GM18867 (cell line): Measurements from ENCODE around the gene CSN2.
"Not testable (repeated sequence)": the region's sequence is repeated elsewhere in the genome, so short reads cannot be mapped to it uniquely, and the experiment has no call there.

Experiments
- ATAC-seq: cut with Tn5 transposase; IDR thresholded peaks from one replicate; pipeline ENCODE4 v1.9.1; 2021; ENCODE audit warnings: mild to moderate bottlenecking, moderate library complexity; ENCODE audit not compliant: unreplicated experiment

Gene CSN2

GRCh38 chr4:69965628-69966027 is at the start of gene CSN2:
CSN2 (minus strand) TSS chr4:69965728; CDS start chr4:69960995, 4,733 bp downstream.
- no peak for ATAC-seq

- ATAC-seq: no peak
These were observed 43.2 kb upstream of the CSN2 start for GRCh38 chr4:70008771-70009170.

GRCh38 chr4:70002507-70002906 is 37.0 kb upstream of the CSN2 start:
- no peak for ATAC-seq

- ATAC-seq: no peak
These were observed 35.2 kb upstream of the CSN2 start for GRCh38 chr4:70000711-70001110.

- ATAC-seq: peak; percentile 54
These were observed 33.9 kb upstream of the CSN2 start for GRCh38 chr4:69999420-69999819.

DNA sequence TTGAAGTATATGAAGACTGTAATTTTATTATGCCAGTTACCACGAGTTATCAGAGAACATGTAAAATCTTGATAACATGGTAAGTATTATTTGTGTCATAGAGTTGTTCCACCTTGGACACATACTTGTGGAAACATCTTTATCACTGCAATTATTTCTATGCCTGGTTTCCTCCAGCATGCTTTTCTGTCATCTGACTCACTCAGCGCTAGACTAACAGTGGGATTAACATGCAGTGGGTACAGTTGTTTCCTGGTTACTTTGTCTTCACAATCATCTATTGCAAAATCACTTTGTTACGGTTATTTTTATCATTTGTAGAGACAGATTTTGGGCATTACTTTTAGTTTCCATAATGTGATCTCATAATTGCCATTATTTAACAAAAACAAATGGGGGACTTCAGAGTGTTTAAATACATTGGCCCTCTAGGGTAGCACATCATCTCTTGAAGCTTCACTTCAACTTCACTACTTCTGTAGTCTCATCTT is 30.0 kb upstream of the CSN2 start, which contains the start of gene STATH:
TSS of gene STATH (plus strand) at position 441 of the 491 bp plus-strand sequence. CDS start 2,472 bp downstream, outside the sequence.
- ATAC-seq: no peak

DNA sequence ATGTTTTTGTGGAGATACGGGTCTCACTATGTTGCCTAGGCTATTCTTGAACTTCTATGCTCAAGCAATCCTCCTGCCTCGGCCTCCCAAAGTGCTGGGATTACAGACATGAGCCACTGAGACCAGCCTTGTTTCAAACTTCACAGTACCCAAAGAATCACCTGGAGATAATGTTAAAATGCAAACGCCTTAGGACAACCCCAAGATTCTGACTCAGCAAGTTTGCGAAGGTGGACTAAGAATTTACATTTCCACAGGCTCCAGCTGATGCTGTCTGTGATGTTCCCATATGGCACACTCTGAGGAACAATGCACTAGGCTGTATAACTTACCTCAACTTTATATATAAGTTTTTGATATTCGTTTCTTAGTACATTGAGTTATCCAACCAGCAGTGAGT is 29.3 kb upstream of the CSN2 start:
- no peak for ATAC-seq

DNA sequence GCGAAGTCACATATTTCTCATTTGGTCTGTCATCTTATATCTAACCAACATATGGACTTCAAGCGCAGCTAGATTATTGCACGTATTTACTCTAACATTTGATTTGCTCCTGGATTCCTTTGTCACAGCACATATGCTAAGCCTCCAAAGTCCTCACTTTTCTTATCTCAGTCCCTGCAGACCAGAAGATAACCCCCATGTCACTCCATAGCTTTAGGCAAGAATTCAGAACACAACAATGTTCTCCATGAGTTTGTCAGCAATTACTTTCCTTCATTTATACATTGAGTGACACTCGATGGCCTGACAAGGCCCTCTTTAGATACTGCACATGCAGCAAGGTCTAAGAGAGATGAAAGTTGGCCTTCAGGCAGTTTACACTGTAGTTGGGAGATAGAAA is 25.5 kb upstream of the CSN2 start:
- ATAC-seq: no peak

GRCh38 chr4:69986663-69987062 is 21.1 kb upstream of the CSN2 start:
- ATAC-seq: no peak

DNA sequence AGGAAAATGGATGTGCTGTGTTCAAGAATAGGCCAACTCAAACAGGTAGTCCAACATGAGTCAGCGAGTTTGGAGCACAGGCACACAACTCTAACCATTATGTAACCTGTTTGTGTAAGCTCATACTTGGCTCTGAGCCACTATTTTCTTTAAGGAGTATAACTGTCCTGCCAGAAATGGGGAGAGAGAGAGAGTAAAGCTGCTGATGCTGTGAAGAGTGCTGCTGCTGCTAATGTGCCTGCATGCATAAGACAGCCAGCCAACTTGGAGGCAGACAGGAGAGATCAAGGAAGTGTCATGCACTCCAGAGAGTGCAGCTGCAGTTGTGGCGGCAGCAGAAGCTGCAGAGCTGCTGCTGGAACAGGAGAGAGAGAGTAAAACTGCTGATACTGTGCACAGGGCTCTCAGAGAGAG is 18.5 kb upstream of the CSN2 start:
- ATAC-seq: peak; percentile 72

DNA sequence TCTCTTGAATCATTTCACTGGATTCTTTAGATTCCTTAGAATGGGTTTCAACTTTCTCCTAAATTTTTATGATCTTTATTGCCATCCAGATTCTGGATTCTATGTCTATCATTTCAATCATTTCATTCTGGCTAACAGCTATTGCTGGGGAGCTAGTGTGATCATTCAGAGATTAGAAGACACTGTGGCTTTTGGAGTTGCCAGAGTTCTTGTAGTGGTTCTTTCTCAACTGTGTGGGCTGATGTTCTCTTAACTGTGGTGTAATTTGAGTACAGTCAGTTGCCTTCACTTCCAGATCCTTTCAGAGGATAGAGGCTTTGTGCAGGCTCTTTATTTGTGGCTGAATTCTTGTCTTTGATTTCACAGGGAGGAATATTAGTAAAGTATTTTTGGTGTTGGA is 12.1 kb upstream of the CSN2 start:
- ATAC-seq: no peak

DNA sequence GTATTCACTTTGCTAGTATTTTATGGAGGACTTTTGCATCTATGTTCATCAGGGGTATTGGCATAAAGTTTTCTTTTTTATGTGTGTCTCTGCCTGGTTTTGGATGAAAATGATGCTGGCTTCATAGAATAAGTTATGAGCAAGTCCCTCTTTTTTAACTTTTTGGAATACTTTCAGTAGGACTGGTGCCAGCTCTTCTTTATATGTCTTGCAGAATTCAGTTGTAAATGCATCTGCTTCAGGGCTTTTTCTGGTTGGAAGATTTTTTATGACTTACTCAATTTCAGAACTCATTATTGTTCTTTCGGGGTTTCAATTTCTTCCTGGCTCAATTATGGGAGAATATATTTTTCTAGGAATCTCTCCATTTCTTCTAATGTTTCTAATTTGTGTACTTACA is 9.1 kb upstream of the CSN2 start:
- ATAC-seq: no peak

DNA sequence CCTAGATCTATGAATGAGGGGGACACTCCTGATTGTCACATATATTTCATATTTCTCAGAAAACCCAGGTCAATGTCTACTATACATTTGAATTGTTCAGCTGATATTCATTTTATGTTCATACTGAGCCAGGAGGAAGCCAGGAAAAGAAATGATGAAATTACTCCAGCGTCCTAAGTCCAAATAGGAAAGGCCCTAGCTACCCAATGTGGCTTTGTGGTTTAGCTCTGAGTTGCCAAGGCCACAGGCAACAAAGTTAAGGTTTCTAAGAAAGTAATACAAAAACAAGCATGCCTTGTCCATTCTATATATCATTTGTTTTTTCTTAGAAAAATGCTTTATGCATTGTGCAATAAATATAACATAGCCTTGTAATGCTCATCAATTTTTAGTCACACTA is 4.5 kb upstream of the CSN2 start:
- ATAC-seq: no peak

- no peak for ATAC-seq
These were observed 8.3 kb downstream of the CSN2 start for GRCh38 chr4:69957209-69957608.

DNA sequence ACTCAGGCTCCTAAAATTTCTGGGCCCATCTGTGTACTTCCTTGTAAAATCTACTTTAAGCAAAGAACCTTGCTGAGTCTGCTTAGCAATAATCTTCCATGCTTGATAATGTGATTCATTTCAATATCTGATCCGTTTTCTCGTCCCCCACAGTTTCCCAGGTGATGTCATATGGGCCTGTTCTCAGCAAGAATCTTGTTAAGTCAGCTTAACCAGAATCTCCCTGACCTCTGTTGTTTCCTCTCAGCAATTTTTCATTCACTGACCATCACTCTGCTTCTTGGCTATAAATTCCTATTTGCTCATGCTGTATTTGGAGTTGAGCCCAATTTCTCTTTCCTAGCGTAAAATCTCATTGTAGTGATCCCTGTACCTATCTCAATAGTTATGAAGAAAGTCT is 13.9 kb downstream of the CSN2 start:
- ATAC-seq: no peak

- ATAC-seq: no peak
These were observed 29.0 kb downstream of the CSN2 start for GRCh38 chr4:69936566-69936965.

DNA sequence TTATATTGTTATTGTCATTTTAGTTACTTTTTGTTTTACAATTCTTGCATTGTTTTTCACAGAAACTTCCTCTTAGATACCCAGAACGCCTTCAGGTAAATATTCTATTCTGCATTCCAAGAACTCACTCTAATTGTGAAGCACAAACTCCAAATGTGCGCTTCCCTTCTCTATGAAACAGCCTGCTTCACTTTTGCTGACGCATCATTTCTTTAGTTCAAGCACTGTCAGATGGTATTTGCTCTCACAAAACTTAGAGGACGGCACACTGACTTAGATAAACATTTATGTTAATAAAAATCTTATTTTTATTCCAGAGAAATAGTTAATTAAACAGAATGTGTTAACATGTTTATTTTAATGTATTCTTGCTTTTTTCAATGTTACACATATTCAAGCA is 31.4 kb downstream of the CSN2 start:
- ATAC-seq: no peak

DNA sequence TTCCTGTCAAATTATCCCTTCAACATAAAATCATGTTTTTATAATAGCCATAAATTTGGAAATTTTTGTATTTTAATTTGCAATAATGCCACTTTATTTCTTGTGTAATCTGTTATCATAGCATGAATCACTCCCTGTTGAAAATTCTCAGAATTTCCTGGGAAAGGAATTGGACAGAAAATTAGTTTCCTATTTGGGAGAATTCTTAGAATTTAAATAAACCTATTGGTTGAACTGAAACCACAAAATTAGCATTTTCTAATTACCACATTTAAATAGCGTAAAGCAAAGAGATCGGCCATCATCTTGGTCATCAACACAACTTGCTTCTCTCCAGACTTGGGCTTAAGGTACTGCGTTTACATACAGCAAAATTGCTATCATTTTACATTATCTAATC is 34.8 kb downstream of the CSN2 start, which contains the start of gene CSN1S1:
TSS of gene CSN1S1 (plus strand) at position 301 of the 400 bp plus-strand sequence. CDS start 1,488 bp downstream, outside the sequence.
- ATAC-seq: no peak

- not testable (repeated sequence) for ATAC-seq
These were observed 41.6 kb downstream of the CSN2 start for GRCh38 chr4:69923782-69924410.

- no peak for ATAC-seq
These were observed 44.7 kb downstream of the CSN2 start for GRCh38 chr4:69920874-69921273.

DNA sequence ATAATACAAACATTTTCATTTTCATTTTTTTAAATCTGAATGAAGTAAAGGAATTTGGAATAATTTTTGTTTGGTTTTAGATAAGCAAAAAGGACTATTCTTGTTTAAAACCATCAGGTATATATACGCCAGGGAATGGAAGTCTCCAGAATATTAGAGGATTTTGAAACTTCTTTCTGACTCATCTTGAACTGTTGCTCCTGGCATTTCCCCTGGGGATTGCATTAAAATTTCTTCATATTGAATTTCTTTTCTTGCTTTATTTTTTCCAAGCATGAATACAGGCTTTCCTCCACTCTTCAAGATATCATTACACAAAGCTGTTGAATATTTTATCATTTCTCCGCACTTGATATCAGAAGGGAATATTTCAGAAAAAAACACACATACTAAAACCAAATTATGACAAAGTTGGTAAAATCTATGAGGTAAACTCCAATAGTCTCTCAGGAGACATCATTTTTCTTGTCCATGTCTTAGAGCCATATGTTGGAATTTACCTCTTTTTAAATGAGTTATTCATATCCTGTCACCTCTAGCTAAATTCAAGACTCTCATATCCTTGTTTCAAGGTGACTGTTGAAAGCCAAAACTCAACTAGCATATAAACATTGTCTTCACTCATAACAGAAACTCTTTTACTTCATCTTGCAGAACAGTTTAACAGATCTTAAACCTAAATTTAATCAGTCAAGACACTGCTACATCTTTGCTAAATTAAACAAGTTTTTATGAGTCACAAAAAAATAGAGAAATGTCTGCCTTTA is 55.3 kb downstream of the CSN2 start:
- ATAC-seq: peak; percentile 66

DNA sequence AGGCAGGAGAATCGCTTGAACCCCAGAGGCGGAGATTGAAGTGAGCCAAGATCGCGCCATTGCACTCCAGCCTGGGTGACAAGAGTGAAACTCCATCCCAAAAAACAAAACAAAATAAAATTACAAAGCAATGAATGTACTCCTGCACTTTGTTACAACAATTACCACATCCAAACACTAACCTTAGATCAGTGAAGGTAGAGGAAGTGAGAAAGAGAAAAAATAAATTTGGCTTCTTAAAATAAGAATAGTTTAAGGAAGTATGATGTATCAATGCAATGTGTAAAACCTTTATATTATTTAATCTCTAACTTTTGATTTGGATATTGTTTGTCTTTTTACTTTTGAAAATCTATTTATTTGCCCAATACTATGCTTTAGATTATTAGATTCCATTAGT is 56.3 kb downstream of the CSN2 start:
- ATAC-seq: no peak
